ENCODE measurements around the gene NDUFA9.

NDUFA9 gene

DNA sequence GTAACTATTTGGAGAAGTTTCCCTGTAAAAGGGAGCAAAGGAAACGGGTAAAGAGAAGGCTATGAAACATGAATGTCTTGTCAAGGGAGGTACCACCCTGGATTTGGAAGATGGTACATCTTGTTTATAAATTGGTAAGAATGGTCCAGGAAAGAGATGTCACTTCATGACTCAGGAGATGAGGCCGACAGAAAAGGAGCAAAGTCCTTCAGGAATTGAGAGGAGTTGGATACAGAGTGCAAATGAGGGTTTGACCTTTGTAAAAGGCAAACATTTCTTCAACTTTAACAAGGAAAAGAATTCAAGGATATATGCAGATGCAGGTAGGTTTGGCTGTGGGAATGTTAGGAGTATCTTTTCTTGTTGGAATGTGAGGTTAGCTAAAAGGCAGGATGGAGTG lies 30.8 kb downstream of the NDUFA9 start:
- TF ChIP-seq, protein P1, sequence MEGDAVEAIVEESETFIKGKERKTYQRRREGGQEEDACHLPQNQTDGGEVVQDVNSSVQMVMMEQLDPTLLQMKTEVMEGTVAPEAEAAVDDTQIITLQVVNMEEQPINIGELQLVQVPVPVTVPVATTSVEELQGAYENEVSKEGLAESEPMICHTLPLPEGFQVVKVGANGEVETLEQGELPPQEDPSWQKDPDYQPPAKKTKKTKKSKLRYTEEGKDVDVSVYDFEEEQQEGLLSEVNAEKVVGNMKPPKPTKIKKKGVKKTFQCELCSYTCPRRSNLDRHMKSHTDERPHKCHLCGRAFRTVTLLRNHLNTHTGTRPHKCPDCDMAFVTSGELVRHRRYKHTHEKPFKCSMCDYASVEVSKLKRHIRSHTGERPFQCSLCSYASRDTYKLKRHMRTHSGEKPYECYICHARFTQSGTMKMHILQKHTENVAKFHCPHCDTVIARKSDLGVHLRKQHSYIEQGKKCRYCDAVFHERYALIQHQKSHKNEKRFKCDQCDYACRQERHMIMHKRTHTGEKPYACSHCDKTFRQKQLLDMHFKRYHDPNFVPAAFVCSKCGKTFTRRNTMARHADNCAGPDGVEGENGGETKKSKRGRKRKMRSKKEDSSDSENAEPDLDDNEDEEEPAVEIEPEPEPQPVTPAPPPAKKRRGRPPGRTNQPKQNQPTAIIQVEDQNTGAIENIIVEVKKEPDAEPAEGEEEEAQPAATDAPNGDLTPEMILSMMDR (conservative IDR thresholded peaks at IDR 0.05; ENCODE audit: control insufficient read depth, insufficient read depth, low read depth, low read length) = no peak
- no peak for DNase-seq (ENCODE audit: low read depth)
- no peak overlapping the region for H3K4me3 ChIP-seq (ENCODE audit: control insufficient read depth, low read depth, low read length)

GRCh38 chr12:4681732-4682131 lies 32.8 kb downstream of the NDUFA9 start:
- no peak for DNase-seq (ENCODE audit: low read depth)
- H3K4me3 ChIP-seq (ENCODE audit: control insufficient read depth, low read depth, low read length) = no peak overlapping the region
- TF ChIP-seq, protein P1 (conservative IDR thresholded peaks at IDR 0.05; ENCODE audit: control insufficient read depth, insufficient read depth, low read depth, low read length) = no peak

GRCh38 chr12:4685317-4685716 lies 36.4 kb downstream of the NDUFA9 start:
- TF ChIP-seq, protein P1 (conservative IDR thresholded peaks at IDR 0.05; ENCODE audit: control insufficient read depth, insufficient read depth, low read depth, low read length) = no peak
- no peak for DNase-seq (ENCODE audit: low read depth)
- no peak overlapping the region for H3K4me3 ChIP-seq (ENCODE audit: control insufficient read depth, low read depth, low read length)

DNA sequence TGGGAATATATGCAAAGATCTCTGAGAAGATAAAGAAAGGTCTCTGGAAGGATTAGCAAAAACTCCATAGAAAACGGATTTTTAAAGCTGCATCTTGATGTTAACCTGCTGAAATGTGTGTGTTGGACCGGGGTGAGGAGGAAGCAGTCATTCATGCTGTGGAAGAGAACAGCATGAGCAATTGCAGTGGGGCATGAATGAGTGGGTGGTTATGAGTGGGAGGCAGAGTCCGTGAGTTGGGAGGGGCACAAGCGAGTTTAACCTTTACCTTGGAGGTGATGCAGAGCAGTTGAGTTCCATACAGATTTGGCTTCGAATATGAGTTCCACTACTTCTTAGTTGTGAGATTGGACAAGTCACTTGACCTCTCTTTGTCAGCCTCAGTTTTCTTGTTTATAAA lies 41.8 kb downstream of the NDUFA9 start:
- DNase-seq (ENCODE audit: low read depth) = no peak
- H3K4me3 ChIP-seq (ENCODE audit: control insufficient read depth, low read depth, low read length) = no peak overlapping the region
- TF ChIP-seq, protein P1 (conservative IDR thresholded peaks at IDR 0.05; ENCODE audit: control insufficient read depth, insufficient read depth, low read depth, low read length) = no peak

Measured in fibroblast of mammary gland (primary cell).